ENCODE data around the gene RAP1GDS1.

GRCh38 chr4:98481167-98481566 is 220.0 kb downstream of the RAP1GDS1 start:
- TF ChIP-seq CTCF (IDR thresholded peaks at IDR 0.05 in 4 of 5, conservative IDR thresholded peaks at IDR 0.05 in 1 of 5), result no peak
- TF ChIP-seq POLR2A (IDR thresholded peaks at IDR 0.05), result no peak
